Measurements from ENCODE around the gene RDM1. TPM values are rescaled to one million over a fixed set of nuclear protein-coding genes. Genes with fewer than 3 reads are reported as not detected.

The RDM1 gene
- total RNA-seq, 4 donors from 2014 or later, result not detected

- intact Hi-C loops (cut with DNase I), result no loop called here
- no peak for TF ChIP-seq POLR2AphosphoS5 (IDR thresholded peaks at IDR 0.05)
- TF ChIP-seq POLR2A (IDR thresholded peaks at IDR 0.05; ENCODE audit: low read depth), result no peak
- TF ChIP-seq CTCF (IDR thresholded peaks at IDR 0.05), result no peak
- no peak for TF ChIP-seq EP300 (IDR thresholded peaks at IDR 0.05)
- 96% methylated on average over 5 of the region's 5 CpGs for WGBS
- peaks cover 0 to 10% (median 6%) of the 10 kb centered on the region in 4 donors for H3K4me1 ChIP-seq
- no peak overlapping the region for H3K4me3 ChIP-seq
- no peaks in the 10 kb centered on the region for H3K27me3 ChIP-seq
- no peaks in the 10 kb centered on the region for H3K9me3 ChIP-seq
- H3K27ac ChIP-seq (replicated peaks in 1 of 4), result no peak overlapping the region
- H3K36me3 ChIP-seq, result no peaks in the 10 kb centered on the region
- no peak for DNase-seq (ENCODE audit: extremely low spot score)
Observed at GRCh38 chr17:35936063-35936462, 5.5 kb upstream of the RDM1 start.

- H3K27me3 ChIP-seq, result peaks cover 0 to 10% (median 0%) of the 10 kb centered on the region in 4 donors
- intact Hi-C loops (cut with DNase I), result no loop called here
- H3K9me3 ChIP-seq, result no peaks in the 10 kb centered on the region
- no peaks in the 10 kb centered on the region for H3K36me3 ChIP-seq
- no peak overlapping the region for H3K4me3 ChIP-seq
- no peak for TF ChIP-seq POLR2AphosphoS5 (IDR thresholded peaks at IDR 0.05)
- no peak for TF ChIP-seq POLR2A (IDR thresholded peaks at IDR 0.05; ENCODE audit: low read depth)
- no peak for TF ChIP-seq CTCF (IDR thresholded peaks at IDR 0.05)
- TF ChIP-seq EP300 (IDR thresholded peaks at IDR 0.05), result no peak
- H3K27ac ChIP-seq (replicated peaks in 1 of 4), result no peak overlapping the region
- H3K4me1 ChIP-seq, result peaks cover 12 to 21% (median 17%) of the 10 kb centered on the region in 4 donors
- 84% methylated on average over 10 of the region's 10 CpGs for WGBS
- no peak for DNase-seq (ENCODE audit: extremely low spot score)
Observed at GRCh38 chr17:35934760-35935159, 4.2 kb upstream of the RDM1 start.

- H3K27ac ChIP-seq (replicated peaks in 1 of 4), result no peak overlapping the region
- DNase-seq (ENCODE audit: extremely low spot score), result no peak
- no peaks in the 10 kb centered on the region for H3K36me3 ChIP-seq
- H3K4me1 ChIP-seq, result peaks cover 13 to 22% (median 18%) of the 10 kb centered on the region in 4 donors
- peaks cover 0 to 14% (median 6%) of the 10 kb centered on the region in 4 donors for H3K27me3 ChIP-seq
- no peak overlapping the region for H3K4me3 ChIP-seq
- intact Hi-C loops (cut with DNase I), result no loop called here
- H3K9me3 ChIP-seq, result no peaks in the 10 kb centered on the region
- TF ChIP-seq POLR2AphosphoS5 (IDR thresholded peaks at IDR 0.05) (no peak), POLR2A (IDR thresholded peaks at IDR 0.05; ENCODE audit: low read depth) (no peak), CTCF (IDR thresholded peaks at IDR 0.05) (no peak), EP300 (IDR thresholded peaks at IDR 0.05) (no peak)
Observed at GRCh38 chr17:35932586-35932985, 2.0 kb upstream of the RDM1 start.

- WGBS, result 62% methylated on average over 5 of the region's 6 CpGs
- Histone ChIP-seq H3K4me1 (peaks cover 13 to 22% (median 18%) of the 10 kb centered on the region in 4 donors), H3K4me3 (no peak overlapping the region), H3K9me3 (no peaks in the 10 kb centered on the region), H3K36me3 (no peaks in the 10 kb centered on the region), H3K27ac (replicated peaks in 1 of 4) (no peak overlapping the region), H3K27me3 (peaks cover 0 to 14% (median 6%) of the 10 kb centered on the region in 4 donors)
- no peak for TF ChIP-seq CTCF (IDR thresholded peaks at IDR 0.05)
- no peak for TF ChIP-seq EP300 (IDR thresholded peaks at IDR 0.05)
- TF ChIP-seq POLR2A (IDR thresholded peaks at IDR 0.05; ENCODE audit: low read depth), result no peak
- no peak for TF ChIP-seq POLR2AphosphoS5 (IDR thresholded peaks at IDR 0.05)
- intact Hi-C loops (cut with DNase I), result no loop called here
- no peak for DNase-seq (ENCODE audit: extremely low spot score)
Observed at GRCh38 chr17:35931794-35932425, 1.3 kb upstream of the RDM1 start.

- no peak for TF ChIP-seq POLR2A (IDR thresholded peaks at IDR 0.05; ENCODE audit: low read depth)
- TF ChIP-seq EP300 (IDR thresholded peaks at IDR 0.05), result no peak
- Histone ChIP-seq H3K36me3 (no peaks in the 10 kb centered on the region), H3K27ac (replicated peaks in 1 of 4) (no peak overlapping the region), H3K4me1 (peaks cover 13 to 22% (median 18%) of the 10 kb centered on the region in 4 donors), H3K9me3 (no peaks in the 10 kb centered on the region), H3K4me3 (no peak overlapping the region), H3K27me3 (peaks cover 0 to 17% (median 6%) of the 10 kb centered on the region in 4 donors)
- intact Hi-C loops (cut with DNase I), result no loop called here
- no peak for DNase-seq (ENCODE audit: extremely low spot score)
Observed at GRCh38 chr17:35927714-35928113, 2.9 kb downstream of the RDM1 start.
